SJSA1 (cell line): ENCODE results near the gene RAB13. TPM values are rescaled to one million over a fixed set of nuclear protein-coding genes. Genes with fewer than 3 reads are reported as not detected.
A peak's percentile ranks its signal among the peaks of the same experiment; 100 is the strongest.
"Not testable (repeated sequence)": the region's sequence is repeated elsewhere in the genome, so short reads cannot be mapped to it uniquely, and the experiment has no call there.

Source experiments
- DNase-seq, 2 experiments: peaks; one replicate each; pipeline ENCODE4 v3.0.0-alpha.2; 2015 to 2020; ENCODE audit warnings: low spot score in 2 of 2, low read depth in 1 of 2
- H3K27ac ChIP-seq: fragments of 250-450 bp; sonication (Bioruptor Pico); 2 replicates; pipeline ENCODE4 v1.5.1; 2020; ENCODE audit warnings: mild to moderate bottlenecking, moderate library complexity
- H3K27me3 ChIP-seq: fragments of 250-450 bp; sonication (Bioruptor Pico); replicated peaks from 2 replicates; pipeline ENCODE4 v1.5.1; 2020; ENCODE audit warnings: mild to moderate bottlenecking, moderate library complexity
- H3K36me3 ChIP-seq: fragments of 250-450 bp; sonication (Bioruptor Pico); 2 replicates; pipeline ENCODE4 v1.5.1; 2020; ENCODE audit warnings: mild to moderate bottlenecking
- H3K4me1 ChIP-seq: fragments of 250-450 bp; sonication (Bioruptor Pico); replicated peaks from 2 replicates; pipeline ENCODE4 v1.6.1; 2021; ENCODE audit warnings: mild to moderate bottlenecking
- H3K4me3 ChIP-seq: fragments of 250-450 bp; sonication (Bioruptor Pico); 2 replicates; pipeline ENCODE4 v1.5.1; 2020; ENCODE audit warnings: mild to moderate bottlenecking
- H3K9me3 ChIP-seq: fragments of 250-450 bp; sonication (Bioruptor Pico); replicated peaks from 2 replicates; pipeline ENCODE4 v1.5.1; 2020; ENCODE audit warnings: mild to moderate bottlenecking
- total RNA-seq: library from RNA; depleted of rRNA; stranded (reverse); fragments of >200 nt; shearing (Covaris generic); gene quantifications from 2 replicates; pipeline ENCODE4 v1.2.3, GENCODE V29; 2014; rRNA removed

RAB13 gene
- 33.5 and 36.2 TPM in 2 replicates for total RNA-seq

GRCh38 chr1:153985941-153986761 is at the start of gene RAB13:
Gene RAB13, minus strand, starts transcription at chr1:153986339. Its CDS starts 103 bp downstream, at chr1:153986236.
- no peaks in the 10 kb centered on the region for H3K27me3 ChIP-seq
- H3K36me3 ChIP-seq = peaks cover 36% of the 10 kb centered on the region
- H3K4me1 ChIP-seq = peaks cover 23% of the 10 kb centered on the region
- H3K9me3 ChIP-seq = no peaks in the 10 kb centered on the region
- peak within 1 kb of the TSS; percentile 53 for H3K27ac ChIP-seq
- peak within 1 kb of the TSS; percentile 52 for H3K4me3 ChIP-seq
- peak; percentile 85 to 89 for DNase-seq

- H3K9me3 ChIP-seq, DNase-seq, H3K4me3 ChIP-seq, H3K27ac ChIP-seq, H3K27me3 ChIP-seq, H3K36me3 ChIP-seq, H3K4me1 ChIP-seq: not testable (repeated sequence)
Measured at GRCh38 chr1:154033697-154034096, 47.6 kb upstream of the RAB13 start.

- Histone ChIP-seq H3K27ac (no peak overlapping the region), H3K4me3 (no peak overlapping the region)
- DNase-seq = no peak
Measured at GRCh38 chr1:154019940-154020339, 33.8 kb upstream of the RAB13 start.

GRCh38 chr1:154019269-154019668 is 33.1 kb upstream of the RAB13 start:
- no peak for DNase-seq
- no peaks in the 10 kb centered on the region for H3K36me3 ChIP-seq
- H3K9me3 ChIP-seq = no peaks in the 10 kb centered on the region
- no peaks in the 10 kb centered on the region for H3K27me3 ChIP-seq
- H3K27ac ChIP-seq = no peak overlapping the region
- peaks cover 4% of the 10 kb centered on the region; the same call in 1 of the 2 replicates for H3K4me1 ChIP-seq
- H3K4me3 ChIP-seq = no peak overlapping the region

More at GRCh38 chr1:154019940-154020339, 33.8 kb upstream of the RAB13 start:
- Histone ChIP-seq H3K9me3 (no peaks in the 10 kb centered on the region), H3K36me3 (no peaks in the 10 kb centered on the region), H3K27me3 (no peaks in the 10 kb centered on the region), H3K4me1 (no peaks in the 10 kb centered on the region)

- Histone ChIP-seq H3K27ac (no peak overlapping the region), H3K4me3 (no peak overlapping the region), H3K9me3 (no peaks in the 10 kb centered on the region), H3K27me3 (no peaks in the 10 kb centered on the region), H3K4me1 (peaks cover 4% of the 10 kb centered on the region; the same call in 1 of the 2 replicates), H3K36me3 (no peaks in the 10 kb centered on the region)
- peak in 1 of 2 experiments; percentile 46 for DNase-seq
Measured at GRCh38 chr1:154014154-154014907, 28.2 kb upstream of the RAB13 start.

- H3K9me3 ChIP-seq, H3K4me3 ChIP-seq, H3K27ac ChIP-seq, DNase-seq, H3K27me3 ChIP-seq, H3K4me1 ChIP-seq, H3K36me3 ChIP-seq: not testable (repeated sequence)
Measured at GRCh38 chr1:154012543-154012942, 26.4 kb upstream of the RAB13 start.

GRCh38 chr1:154012129-154012528 is 26.0 kb upstream of the RAB13 start:
- DNase-seq = no peak
- no peak overlapping the region for H3K4me3 ChIP-seq
- H3K27ac ChIP-seq = no peak overlapping the region
- H3K36me3 ChIP-seq = no peaks in the 10 kb centered on the region
- peaks cover 4% of the 10 kb centered on the region; the same call in 1 of the 2 replicates for H3K4me1 ChIP-seq
- H3K27me3 ChIP-seq = no peaks in the 10 kb centered on the region
- H3K9me3 ChIP-seq = no peaks in the 10 kb centered on the region

- Histone ChIP-seq H3K36me3 (no peaks in the 10 kb centered on the region), H3K27ac (peak overlapping the region; percentile 45; the same call in 1 of the 2 replicates), H3K9me3 (no peaks in the 10 kb centered on the region), H3K27me3 (no peaks in the 10 kb centered on the region), H3K4me1 (peaks cover 27% of the 10 kb centered on the region), H3K4me3 (no peak overlapping the region)
- peak; percentile 66 to 74 for DNase-seq
Measured at GRCh38 chr1:154006136-154006535, 20.0 kb upstream of the RAB13 start.

GRCh38 chr1:154000420-154000819 is 14.3 kb upstream of the RAB13 start:
- no peaks in the 10 kb centered on the region for H3K9me3 ChIP-seq
- H3K27me3 ChIP-seq = no peaks in the 10 kb centered on the region
- H3K4me1 ChIP-seq = peaks cover 29% of the 10 kb centered on the region
- DNase-seq = peak in 1 of 2 experiments; percentile 36
- peak overlapping the region; percentile 52 for H3K27ac ChIP-seq
- peaks cover 3% of the 10 kb centered on the region for H3K36me3 ChIP-seq
- H3K4me3 ChIP-seq = no peak overlapping the region

GRCh38 chr1:153996882-153997281 is 10.7 kb upstream of the RAB13 start:
- H3K9me3 ChIP-seq, H3K4me3 ChIP-seq, H3K27me3 ChIP-seq, H3K27ac ChIP-seq, DNase-seq: not testable (repeated sequence)
- Histone ChIP-seq H3K36me3 (peaks cover 39% of the 10 kb centered on the region), H3K4me1 (peaks cover 26% of the 10 kb centered on the region)

GRCh38 chr1:153995640-153996039 is 9.5 kb upstream of the RAB13 start:
- Histone ChIP-seq H3K4me1 (peaks cover 21% of the 10 kb centered on the region), H3K36me3 (peaks cover 51% of the 10 kb centered on the region), H3K9me3 (no peaks in the 10 kb centered on the region), H3K27ac (no peak overlapping the region), H3K27me3 (no peaks in the 10 kb centered on the region), H3K4me3 (no peak overlapping the region)
- no peak for DNase-seq

- H3K4me1 ChIP-seq = peaks cover 19% of the 10 kb centered on the region
- H3K9me3 ChIP-seq = no peaks in the 10 kb centered on the region
- H3K27ac ChIP-seq = no peak overlapping the region
- no peaks in the 10 kb centered on the region for H3K27me3 ChIP-seq
- H3K4me3 ChIP-seq = no peak overlapping the region
- H3K36me3 ChIP-seq = peaks cover 51% of the 10 kb centered on the region
- DNase-seq = no peak
Measured at GRCh38 chr1:153995202-153995601, 9.1 kb upstream of the RAB13 start.

GRCh38 chr1:153991806-153992205 is 5.7 kb upstream of the RAB13 start:
- no peaks in the 10 kb centered on the region for H3K27me3 ChIP-seq
- peaks cover 51% of the 10 kb centered on the region for H3K36me3 ChIP-seq
- no peak for DNase-seq
- H3K4me3 ChIP-seq = peak overlapping the region; percentile 62
- peak overlapping the region; percentile 88; the same call in 1 of the 2 replicates for H3K27ac ChIP-seq
- H3K4me1 ChIP-seq = peaks cover 22% of the 10 kb centered on the region
- H3K9me3 ChIP-seq = no peaks in the 10 kb centered on the region

GRCh38 chr1:153991151-153991630 is 5.1 kb upstream of the RAB13 start:
- Histone ChIP-seq H3K27me3 (no peaks in the 10 kb centered on the region), H3K27ac (peak overlapping the region; percentile 88), H3K9me3 (no peaks in the 10 kb centered on the region), H3K36me3 (peaks cover 51% of the 10 kb centered on the region), H3K4me3 (peak overlapping the region; percentile 62), H3K4me1 (peaks cover 26% of the 10 kb centered on the region)
- DNase-seq = no peak
